ENCODE data around the gene PRR16.

Gene PRR16

DNA sequence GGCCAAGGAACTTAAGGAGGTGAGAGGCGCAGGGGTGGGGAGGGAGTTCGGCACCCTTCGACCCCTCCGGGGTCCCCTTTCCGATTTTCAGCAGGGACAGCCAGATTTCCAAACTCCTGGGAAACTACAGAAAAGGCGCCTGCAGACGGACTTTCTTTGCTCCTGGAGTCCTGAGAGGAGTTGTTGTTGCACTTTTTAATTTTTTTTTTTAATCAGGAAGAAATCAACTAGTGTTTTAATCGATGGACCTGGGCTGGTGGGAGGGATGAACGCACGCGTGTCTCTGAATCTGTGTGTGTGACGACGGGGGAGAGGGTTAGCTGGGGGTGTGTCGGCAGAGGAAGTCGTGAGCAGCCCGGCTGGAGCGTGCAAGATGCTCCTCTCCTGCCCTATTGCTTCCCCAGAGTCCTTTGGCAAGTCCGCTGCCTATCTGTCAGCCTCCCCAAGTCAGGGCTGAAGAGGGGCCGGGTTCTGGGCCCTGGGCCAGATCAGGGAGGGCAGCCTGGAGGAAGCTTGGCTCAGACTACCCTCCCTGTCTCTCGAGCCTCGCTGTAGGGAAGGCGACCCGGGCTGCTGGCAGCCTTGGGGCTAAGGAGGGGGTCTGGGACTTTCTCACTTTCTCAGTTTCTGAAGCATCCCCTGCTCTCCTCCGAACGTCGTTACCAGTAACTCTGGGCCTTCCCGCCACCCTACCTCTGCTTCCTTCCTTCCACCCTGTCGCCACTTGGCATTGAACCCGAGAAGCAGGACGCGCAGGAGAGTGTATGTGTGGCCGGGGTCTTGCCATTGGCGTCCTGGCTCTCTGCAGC lies 731 bp downstream of the PRR16 start:
- DNase-seq, result no peak

DNA sequence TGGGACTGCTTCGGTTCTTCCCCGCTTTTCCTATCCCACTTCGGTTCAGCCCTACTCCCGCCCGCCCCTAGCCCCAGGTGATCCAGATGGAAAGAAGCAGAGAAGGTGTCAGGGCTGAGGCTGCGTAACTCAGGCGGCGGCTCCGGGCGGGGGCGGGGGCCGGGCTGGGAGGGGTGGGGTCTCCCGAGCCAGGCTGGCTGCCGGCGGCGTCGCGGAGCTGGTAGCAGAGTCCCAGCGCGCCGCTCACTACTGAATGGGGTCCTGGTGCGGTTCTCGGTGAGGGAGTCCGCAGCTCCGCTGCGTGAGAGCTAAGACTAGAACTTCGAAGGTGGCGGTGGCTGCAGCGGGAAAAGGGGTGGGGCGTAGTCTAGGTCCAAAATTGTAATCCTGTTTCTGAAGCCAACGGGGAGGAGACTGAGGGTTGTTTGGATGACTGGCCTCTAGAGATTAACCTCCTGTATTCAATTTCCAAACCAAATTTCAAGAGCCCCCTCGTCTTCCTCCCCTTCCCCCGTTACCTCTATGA lies 1.4 kb downstream of the PRR16 start:
- DNase-seq, result no peak

- no peak for DNase-seq
Observed at GRCh38 chr5:120466341-120467006, 2.4 kb downstream of the PRR16 start.

- DNase-seq, result no peak
Observed at GRCh38 chr5:120471971-120472370, 7.9 kb downstream of the PRR16 start.

DNA sequence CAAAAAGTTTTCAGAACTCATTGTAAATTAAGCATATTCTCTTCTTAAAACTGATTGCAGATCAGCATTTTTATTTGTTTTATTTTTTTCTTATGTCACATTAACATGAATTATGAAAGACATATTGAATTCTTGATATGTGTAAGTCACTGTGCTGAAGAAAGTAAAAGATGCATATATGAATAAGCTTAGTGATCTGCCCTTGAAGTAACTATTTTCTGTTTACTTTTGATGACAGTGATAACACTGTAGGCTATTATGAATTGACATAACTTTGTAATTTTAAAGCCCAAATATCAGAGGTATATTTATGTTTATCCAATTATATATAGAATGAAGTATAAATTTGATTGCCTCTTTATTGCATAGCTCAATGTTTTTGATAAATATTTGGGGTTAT lies 8.8 kb downstream of the PRR16 start:
- no peak for DNase-seq

GRCh38 chr5:120473332-120473731 lies 9.2 kb downstream of the PRR16 start:
- no peak for DNase-seq

DNA sequence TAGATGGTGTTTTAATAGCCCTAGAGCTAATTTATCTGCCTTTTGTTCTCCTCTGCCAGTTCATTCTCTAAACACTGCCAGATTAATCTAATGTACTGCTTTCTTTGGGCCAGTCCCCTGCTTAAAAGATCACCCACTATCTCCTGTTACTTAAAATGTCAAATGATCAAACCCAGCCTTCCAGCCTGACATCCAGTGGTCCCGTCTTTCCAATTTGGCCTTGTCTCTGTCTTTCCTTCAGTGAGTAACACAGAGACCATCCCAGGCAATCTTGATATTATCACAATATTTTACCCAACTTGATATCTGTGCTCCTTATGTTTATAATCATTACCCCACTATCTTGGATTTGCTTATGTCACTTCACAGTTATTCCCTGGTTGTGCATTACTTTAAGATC lies 12.0 kb downstream of the PRR16 start:
- DNase-seq, result no peak

DNA sequence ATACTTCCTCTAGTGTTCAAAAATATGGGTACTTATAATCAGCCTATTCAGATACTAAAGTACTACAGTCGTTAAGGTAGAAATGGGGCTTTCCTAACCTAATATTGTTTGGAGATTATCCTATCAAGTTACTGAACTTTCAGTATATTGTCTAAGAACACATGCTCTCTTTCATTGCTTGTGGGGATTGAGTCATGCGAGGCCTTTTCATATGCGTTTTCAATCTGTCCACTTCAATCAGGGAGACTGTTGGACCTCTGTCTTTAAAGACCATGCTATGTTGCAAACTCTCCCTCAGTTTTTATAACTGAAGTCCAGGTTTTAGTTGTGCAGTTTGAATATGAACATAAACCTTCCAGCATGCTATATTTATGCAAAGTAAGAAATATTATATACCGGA lies 15.0 kb downstream of the PRR16 start:
- DNase-seq, result no peak

DNA sequence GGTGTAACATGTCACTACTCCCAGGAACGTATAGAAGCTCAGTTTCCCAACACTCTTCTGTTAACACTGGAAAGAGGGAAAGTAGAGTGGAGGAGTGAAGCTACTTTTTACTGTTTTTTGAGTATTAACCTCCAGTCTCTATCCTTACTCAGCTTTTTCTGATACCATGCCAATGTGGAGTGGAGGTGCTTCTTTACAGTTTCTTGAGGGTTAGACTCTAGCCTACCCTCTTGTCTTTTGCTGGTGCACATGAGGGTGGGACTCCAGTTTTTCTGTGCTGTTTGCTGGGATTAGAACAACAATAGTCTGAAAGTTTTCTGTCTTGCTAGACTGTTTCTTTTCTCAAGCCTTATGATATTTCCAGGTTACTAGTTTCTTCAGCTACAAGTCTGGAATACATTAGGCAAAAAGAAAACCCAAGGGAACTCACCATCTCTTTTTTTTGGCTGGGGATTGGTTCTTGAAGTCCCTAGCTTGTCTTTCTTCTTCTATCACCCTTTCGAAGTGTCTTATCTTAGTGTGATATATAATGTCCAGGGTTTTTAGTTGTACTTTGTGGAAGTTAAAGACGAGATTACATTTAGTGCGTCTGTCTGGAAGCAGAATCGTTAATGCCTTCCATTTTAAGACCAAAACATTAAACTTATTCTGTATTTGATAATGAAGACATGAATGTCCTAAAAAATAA lies 35.9 kb downstream of the PRR16 start:
- DNase-seq, result no peak

DNA sequence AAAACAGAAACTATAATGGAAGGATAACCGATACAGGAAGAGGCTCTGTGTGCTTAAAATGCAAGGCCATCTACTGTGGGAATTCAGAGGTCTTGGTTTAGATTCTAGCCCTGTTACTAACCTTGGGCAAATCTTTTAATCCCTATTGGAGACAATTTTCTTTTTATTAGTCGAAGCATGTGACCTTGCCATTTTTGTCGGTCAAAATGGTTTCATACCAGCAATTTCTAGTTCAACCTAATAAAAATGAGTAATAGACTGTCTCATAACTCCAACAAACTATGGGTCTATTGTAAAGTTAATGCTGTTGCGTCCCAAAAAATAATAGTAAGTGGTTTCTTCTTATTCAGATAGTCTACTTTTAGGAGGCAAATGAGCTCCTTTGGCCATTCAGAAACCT lies 38.4 kb downstream of the PRR16 start:
- no peak for DNase-seq

DNA sequence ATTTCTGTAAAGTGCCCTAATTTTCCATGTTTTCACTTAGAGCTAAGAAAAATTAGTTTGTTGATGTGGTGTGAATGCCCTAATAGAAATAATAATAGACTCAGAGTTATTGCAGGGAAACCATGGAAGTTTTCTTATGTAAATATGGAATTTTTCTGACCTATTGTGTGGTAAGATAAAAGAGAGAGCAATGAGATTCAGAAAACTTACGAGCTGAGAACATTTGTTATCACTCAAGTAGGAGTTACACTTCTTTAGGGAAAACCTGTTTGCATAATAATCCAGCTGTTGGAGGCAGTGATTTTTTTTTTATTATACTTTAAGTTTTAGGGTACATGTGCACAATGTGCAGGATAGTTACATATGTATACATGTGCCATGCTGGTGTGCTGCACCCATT lies 39.2 kb downstream of the PRR16 start:
- no peak for DNase-seq

GRCh38 chr5:120504057-120504456 lies 40.0 kb downstream of the PRR16 start:
- DNase-seq, result no peak

DNA sequence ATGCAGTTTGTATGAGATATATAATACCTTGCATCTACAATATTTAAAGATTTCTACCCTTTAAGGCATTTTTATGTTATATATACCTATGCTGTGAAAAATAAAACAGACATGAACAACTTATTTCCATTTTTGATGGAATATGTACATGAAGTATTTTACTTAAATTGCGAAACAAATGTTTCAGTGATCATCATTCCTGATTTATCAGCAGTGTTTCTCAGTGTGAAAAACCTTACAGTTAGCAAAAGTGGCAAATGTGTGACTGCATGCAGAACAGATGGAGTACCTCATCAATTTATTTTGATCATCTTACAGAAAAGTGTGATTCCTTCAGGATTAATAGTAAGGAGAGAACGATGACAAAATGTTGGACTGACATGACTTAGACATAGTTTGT lies 43.1 kb downstream of the PRR16 start:
- DNase-seq, result no peak

GRCh38 chr5:120507800-120508463 lies 43.8 kb downstream of the PRR16 start:
- no peak for DNase-seq

GRCh38 chr5:120509053-120509452 lies 45.0 kb downstream of the PRR16 start:
- DNase-seq, result no peak

GRCh38 chr5:120510098-120510637 lies 46.1 kb downstream of the PRR16 start:
- DNase-seq, result no peak

GRCh38 chr5:120510994-120511686 lies 47.0 kb downstream of the PRR16 start:
- no peak for DNase-seq

DNA sequence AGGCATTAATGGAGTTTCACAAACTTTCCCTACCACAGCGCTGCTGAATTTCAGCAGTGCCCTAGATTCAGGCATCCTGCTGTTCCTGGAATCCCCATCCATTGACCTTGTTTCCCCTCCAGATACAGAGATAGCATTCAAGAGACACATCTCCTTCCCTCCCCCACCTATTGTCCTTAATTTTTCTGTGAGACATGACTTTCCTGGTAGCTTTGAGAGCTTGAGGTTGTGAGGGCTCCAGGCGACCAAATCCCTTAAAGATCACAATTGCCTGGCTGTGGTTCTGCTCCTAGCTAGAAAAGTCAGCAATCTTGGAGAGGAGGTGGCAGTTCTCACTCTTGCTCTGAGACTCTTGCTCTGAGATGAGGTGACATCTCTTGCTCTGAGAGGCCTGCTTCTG lies 48.0 kb downstream of the PRR16 start:
- no peak for DNase-seq

GRCh38 chr5:120512791-120513650 lies 48.9 kb downstream of the PRR16 start:
- DNase-seq, result no peak

GRCh38 chr5:120516805-120517204 lies 52.7 kb downstream of the PRR16 start:
- no peak for DNase-seq

DNA sequence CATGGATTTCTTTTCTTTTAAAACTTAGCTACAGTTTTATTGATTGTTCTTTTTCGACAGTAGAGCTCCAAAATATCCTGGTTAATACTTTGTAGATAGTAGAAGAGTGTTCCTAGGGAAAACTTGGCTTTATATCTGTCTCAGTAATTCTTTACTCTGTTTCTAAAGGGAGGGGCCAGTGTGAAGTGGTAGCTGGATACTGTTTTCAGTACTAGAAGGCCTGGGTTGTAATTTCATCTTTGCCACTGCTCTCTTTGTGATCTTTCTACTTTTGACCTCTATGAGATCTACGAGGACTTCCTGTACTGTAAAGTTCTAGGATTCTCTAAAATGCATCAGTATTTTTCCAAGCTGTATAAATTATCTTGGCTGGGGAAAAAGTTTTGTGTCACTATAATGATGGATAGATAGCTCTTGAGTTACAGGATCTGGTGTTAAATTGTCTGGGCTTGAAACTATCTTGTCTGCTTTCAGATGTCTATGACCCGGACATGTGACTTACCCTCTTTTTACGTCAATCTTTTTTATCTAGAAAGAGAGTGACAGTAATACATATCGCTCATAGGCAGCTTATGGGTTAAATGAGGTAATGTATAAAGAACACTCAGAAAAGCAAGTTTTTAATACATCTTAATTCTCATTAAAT lies 53.6 kb downstream of the PRR16 start:
- DNase-seq, result no peak

Data from activated CD4-positive, CD25-positive, alpha-beta regulatory T cell (primary cell).